HG03460 (cell line): ENCODE data around the gene HSPA12B.

ENCODE experiments used
- ATAC-seq: cut with Tn5 transposase; IDR thresholded peaks from one replicate; pipeline ENCODE4 v1.9.1; 2021; ENCODE audit not compliant: unreplicated experiment

Gene HSPA12B

DNA sequence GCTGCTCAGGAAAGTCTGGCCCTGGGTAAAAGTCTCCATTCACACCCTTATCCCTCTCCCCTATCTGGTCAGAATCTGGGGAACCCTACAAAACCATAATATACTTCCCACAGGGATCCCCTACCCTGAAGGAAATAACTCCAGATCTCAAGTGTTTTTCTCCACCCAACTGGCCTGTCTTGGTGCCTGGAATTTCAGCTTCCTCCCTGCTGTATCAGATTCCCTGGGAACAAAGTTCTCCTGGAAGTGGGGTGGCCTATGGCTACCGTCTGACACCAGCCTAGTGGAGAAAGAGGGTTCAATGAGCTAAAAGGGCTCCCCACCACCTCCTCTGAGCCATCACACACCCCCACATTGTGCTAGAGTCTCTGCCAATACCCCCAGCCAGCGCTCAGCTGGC is 15.0 kb downstream of the HSPA12B start:
- ATAC-seq = no peak

DNA sequence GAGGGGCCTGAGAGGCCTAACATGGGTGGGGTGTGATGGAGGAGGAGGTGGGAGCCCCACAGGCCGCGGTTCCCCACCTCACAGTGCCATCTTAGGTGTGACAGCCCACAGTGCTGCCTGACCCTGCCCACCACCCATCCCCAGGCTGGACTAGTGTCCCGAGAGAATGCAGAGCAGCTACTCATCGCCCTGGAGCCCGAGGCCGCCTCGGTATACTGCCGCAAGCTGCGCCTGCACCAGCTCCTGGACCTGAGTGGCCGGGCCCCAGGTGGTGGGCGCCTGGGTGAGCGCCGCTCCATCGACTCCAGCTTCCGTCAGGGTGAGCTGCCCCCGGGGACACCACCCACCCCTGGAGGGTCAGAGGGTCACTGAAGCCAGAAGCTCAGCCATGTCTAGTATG is 15.6 kb downstream of the HSPA12B start:
- ATAC-seq = no peak

GRCh38 chr20:3749087-3749688 is 16.7 kb downstream of the HSPA12B start:
- ATAC-seq = no peak

- ATAC-seq = no peak
Measured at GRCh38 chr20:3749689-3750531, 17.4 kb downstream of the HSPA12B start.

GRCh38 chr20:3751305-3751674 is 18.8 kb downstream of the HSPA12B start:
- ATAC-seq = no peak

GRCh38 chr20:3751675-3752385 is 19.3 kb downstream of the HSPA12B start:
- no peak for ATAC-seq

- no peak for ATAC-seq
Measured at GRCh38 chr20:3752386-3752759, 19.9 kb downstream of the HSPA12B start.

- no peak for ATAC-seq
Measured at GRCh38 chr20:3753098-3753497, 20.6 kb downstream of the HSPA12B start.

GRCh38 chr20:3753501-3754275 is 21.2 kb downstream of the HSPA12B start:
- no peak for ATAC-seq

GRCh38 chr20:3754276-3754630 is 21.8 kb downstream of the HSPA12B start:
- ATAC-seq = no peak

DNA sequence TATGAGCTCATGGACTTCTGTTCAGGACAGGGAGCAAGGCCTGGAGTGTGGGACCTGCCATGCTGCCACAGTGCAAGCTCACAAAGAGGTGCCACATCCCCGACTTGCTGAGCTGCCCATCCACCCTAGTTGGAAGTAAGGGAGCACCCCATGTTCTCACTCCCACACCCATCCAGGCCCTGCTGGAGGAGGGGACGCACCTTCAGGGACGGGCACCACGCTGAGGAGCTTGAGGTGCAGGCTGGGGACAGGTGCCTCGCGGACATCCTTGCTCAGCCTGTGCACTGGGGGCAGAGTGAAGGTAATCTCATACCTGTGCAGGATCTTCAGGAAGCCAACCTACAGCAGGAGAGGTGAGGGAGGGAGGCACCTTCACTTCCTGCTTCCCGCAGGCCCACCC is 22.8 kb downstream of the HSPA12B start:
- ATAC-seq = no peak

- ATAC-seq = no peak
Measured at GRCh38 chr20:3755814-3756480, 23.5 kb downstream of the HSPA12B start.

DNA sequence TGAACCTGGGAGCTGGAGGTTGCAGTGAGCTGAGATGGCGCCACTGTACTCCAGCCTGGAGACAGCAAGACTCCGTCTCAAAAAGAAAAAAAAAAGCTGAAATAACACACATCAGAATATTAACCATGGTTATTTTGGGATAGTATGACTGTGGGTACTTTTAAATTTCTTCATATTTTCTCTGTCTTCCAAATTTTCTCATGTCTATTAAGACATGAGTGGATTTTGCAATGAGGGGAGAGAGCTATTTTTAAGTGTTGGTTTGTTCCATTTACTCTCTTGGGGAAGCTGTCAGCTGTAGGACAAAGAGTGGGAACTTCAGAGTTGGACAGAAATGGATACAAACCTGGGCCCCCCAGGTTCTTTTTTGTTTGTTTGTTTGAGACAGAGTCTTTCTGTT is 24.8 kb downstream of the HSPA12B start:
- ATAC-seq = no peak

- ATAC-seq = no peak
Measured at GRCh38 chr20:3758566-3758965, 26.1 kb downstream of the HSPA12B start.

DNA sequence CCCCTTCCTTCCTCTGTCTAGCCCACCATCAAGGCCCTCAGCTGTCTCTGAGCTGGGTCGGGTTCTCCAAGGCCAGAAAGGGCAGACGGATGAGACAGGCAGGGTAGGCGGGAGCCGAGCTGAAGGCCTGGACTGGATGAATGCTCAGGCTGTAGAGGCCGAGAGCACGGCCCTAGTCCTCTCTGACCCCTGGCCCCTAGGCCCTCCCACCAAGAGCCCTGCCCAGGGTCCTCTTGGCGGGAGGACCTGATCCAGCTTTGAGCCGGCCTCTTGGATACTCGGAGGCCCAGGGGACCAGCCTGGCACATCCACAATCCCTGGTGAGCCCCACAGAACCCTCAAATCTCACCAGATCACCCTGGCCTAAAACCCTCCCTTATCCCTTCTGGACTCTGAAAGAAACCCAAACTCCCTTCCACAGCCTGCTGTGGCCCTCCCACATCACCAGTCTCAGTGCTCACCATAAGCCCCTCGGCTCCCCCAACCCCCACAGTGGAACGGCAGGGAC is 26.9 kb downstream of the HSPA12B start:
- ATAC-seq = no peak

- ATAC-seq = no peak
Measured at GRCh38 chr20:3759884-3760283, 27.4 kb downstream of the HSPA12B start.

- ATAC-seq = no peak
Measured at GRCh38 chr20:3760655-3761348, 28.3 kb downstream of the HSPA12B start.

- ATAC-seq = no peak
Measured at GRCh38 chr20:3763671-3764601, 31.5 kb downstream of the HSPA12B start.

DNA sequence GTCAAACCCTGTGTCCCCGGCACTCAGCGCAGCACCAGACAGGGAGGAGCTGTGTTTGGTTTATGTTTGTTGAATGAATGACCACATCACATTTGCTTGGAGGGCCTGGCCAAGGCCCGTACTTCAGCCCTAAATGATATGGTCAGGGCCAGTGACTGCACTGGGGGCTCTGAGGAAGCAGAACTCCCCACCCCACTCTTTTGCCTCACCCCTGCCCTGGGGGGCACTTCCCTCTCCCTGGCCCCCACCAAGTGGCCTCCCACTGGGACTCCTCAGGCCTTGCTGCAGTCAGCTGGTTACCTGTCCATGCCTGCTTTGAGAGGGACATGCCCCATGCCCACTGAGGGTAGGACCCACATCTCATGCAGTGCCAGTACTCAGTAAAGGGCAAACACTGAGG is 32.2 kb downstream of the HSPA12B start:
- ATAC-seq = no peak
